ENCODE results near the gene FGR. TPM values are rescaled to one million over a fixed set of nuclear protein-coding genes. Genes with fewer than 3 reads are reported as not detected.
"Not testable (repeated sequence)": the region's sequence is repeated elsewhere in the genome, so short reads cannot be mapped to it uniquely, and the experiment has no call there.

FGR gene
- total and polyA plus RNA-seq, 2 donors (not counting 1 experiment from before 2014, with no cell fraction given): 57.0 to 295 TPM

GRCh38 chr1:27627733-27628132, 7.3 kb downstream of the FGR start:
- H3K27me3 Mint-ChIP-seq; H3K4me2 ChIP-seq (replicated peaks; ENCODE audit: low read depth, low read length, poor library complexity, severe bottlenecking); H3K4me3 Mint-ChIP-seq; H3K9me3 Mint-ChIP-seq (ENCODE audit: insufficient read depth); DNase-seq; H4K20me1 ChIP-seq (ENCODE audit: control insufficient read depth, insufficient read depth, low read length, poor library complexity, severe bottlenecking); intact Hi-C loops (cut with micrococcal nuclease); H3K9ac ChIP-seq (ENCODE audit: low read length); H3K27ac Mint-ChIP-seq; ATAC-seq (ENCODE audit: low read depth); H3K9me3 ChIP-seq (ENCODE audit: control extremely low read depth in 1 of 3, control insufficient read depth in 2 of 3, insufficient read depth in 1 of 3, low read length in 2 of 3); H3K27me3 ChIP-seq (replicated peaks in 1 of 4; ENCODE audit: control extremely low read depth in 1 of 4, control insufficient read depth in 3 of 4, insufficient read depth in 4 of 4, low read length in 3 of 4); H2AFZ ChIP-seq (ENCODE audit: insufficient read depth, low read depth, low read length, poor library complexity, severe bottlenecking); H3K4me3 ChIP-seq (ENCODE audit: control extremely low read depth in 1 of 5, extremely low read depth in 1 of 5, insufficient read depth in 1 of 5, low read depth in 2 of 5, low read length in 4 of 5): not testable (repeated sequence)
- ChIA-PET POLR2A (interaction anchor here (0.7 to 1.1 kb wide), 4 partner anchors 14 to 35 kb away, joined by 3 to 9 read pairs (median 4); no protein-coding TSS in a partner anchor), CTCF (interaction anchor here (1.1 to 6.1 kb wide), 3 partner anchors 21 to 232 kb away, joined by 3 to 51 read pairs (median 7); no protein-coding TSS in a partner anchor)
- H3K4me1 ChIP-seq (ENCODE audit: control insufficient read depth in 2 of 2, insufficient read depth in 2 of 2, low read length in 2 of 2): peaks cover 94 to 100% of the 10 kb centered on the region in 2 donors
- peaks cover 30% of the 10 kb centered on the region for H3K79me2 ChIP-seq (ENCODE audit: control insufficient read depth, insufficient read depth, low read length)
- H3K27ac ChIP-seq (ENCODE audit: low read length in 2 of 2): peak overlapping the region in 1 of 2 donors; percentile 75
- H3K36me3 ChIP-seq (replicated peaks in 1 of 2; ENCODE audit: control extremely low read depth in 1 of 2, control insufficient read depth in 1 of 2, extremely low read depth in 1 of 2, insufficient read depth in 2 of 2, low read length in 1 of 2): peaks cover 0 to 22% of the 10 kb centered on the region in 2 experiments
- WGBS (ENCODE audit: insufficient coverage): 95% methylated on average over 4 of the region's 4 CpGs
- H3K4me1 Mint-ChIP-seq: peaks cover 61% of the 10 kb centered on the region

- intact Hi-C loops (cut with micrococcal nuclease): no loop called here
- peak overlapping the region; percentile 87 to 88 for H3K27ac ChIP-seq (ENCODE audit: low read length in 2 of 2)
- ChIA-PET POLR2A (interaction anchor here (1.0 kb wide), 1 partner anchor 15 kb away, joined by 3 read pairs; no protein-coding TSS in a partner anchor), CTCF (interaction anchor here (0.8 to 1.1 kb wide), 2 partner anchors 36 to 232 kb away, joined by 3 read pairs; no protein-coding TSS in a partner anchor)
- peaks cover 55% of the 10 kb centered on the region for H3K4me1 Mint-ChIP-seq
- H3K4me2 ChIP-seq (replicated peaks; ENCODE audit: low read depth, low read length, poor library complexity, severe bottlenecking): peak overlapping the region; percentile 91
- H2AFZ ChIP-seq (ENCODE audit: insufficient read depth, low read depth, low read length, poor library complexity, severe bottlenecking): no peak overlapping the region
- H3K4me3 Mint-ChIP-seq: peak overlapping the region; percentile 57
- no peaks in the 10 kb centered on the region for H3K27me3 ChIP-seq (replicated peaks in 1 of 4; ENCODE audit: control extremely low read depth in 1 of 4, control insufficient read depth in 3 of 4, insufficient read depth in 4 of 4, low read length in 3 of 4)
- peak overlapping the region; percentile 90 for H3K27ac Mint-ChIP-seq
- no peaks in the 10 kb centered on the region for H3K27me3 Mint-ChIP-seq
- H3K9me3 Mint-ChIP-seq (ENCODE audit: insufficient read depth): no peaks in the 10 kb centered on the region
- no peak overlapping the region for H3K9ac ChIP-seq (ENCODE audit: low read length)
- no peak overlapping the region for H3K4me3 ChIP-seq (ENCODE audit: control extremely low read depth in 1 of 5, extremely low read depth in 1 of 5, insufficient read depth in 1 of 5, low read depth in 2 of 5, low read length in 4 of 5)
- peaks cover 30% of the 10 kb centered on the region for H3K79me2 ChIP-seq (ENCODE audit: control insufficient read depth, insufficient read depth, low read length)
- peaks cover 4% of the 10 kb centered on the region for H4K20me1 ChIP-seq (ENCODE audit: control insufficient read depth, insufficient read depth, low read length, poor library complexity, severe bottlenecking)
- peaks cover 87 to 99% of the 10 kb centered on the region in 2 donors for H3K4me1 ChIP-seq (ENCODE audit: control insufficient read depth in 2 of 2, insufficient read depth in 2 of 2, low read length in 2 of 2)
- no peak for DNase-seq
- ATAC-seq (ENCODE audit: low read depth): no peak
- peaks cover 0 to 24% of the 10 kb centered on the region in 2 experiments for H3K36me3 ChIP-seq (replicated peaks in 1 of 2; ENCODE audit: control extremely low read depth in 1 of 2, control insufficient read depth in 1 of 2, extremely low read depth in 1 of 2, insufficient read depth in 2 of 2, low read length in 1 of 2)
- WGBS (ENCODE audit: insufficient coverage): 96% methylated on average over 2 of the region's 5 CpGs
- no peaks in the 10 kb centered on the region for H3K9me3 ChIP-seq (ENCODE audit: control extremely low read depth in 1 of 3, control insufficient read depth in 2 of 3, insufficient read depth in 1 of 3, low read length in 2 of 3)
- TF ChIP-seq EZH2 (IDR thresholded peaks at IDR 0.05; ENCODE audit: borderline replicate concordance, insufficient read depth, low read depth, low read length, poor library complexity, severe bottlenecking): no peak
- no peak for TF ChIP-seq CTCF (IDR thresholded peaks at IDR 0.05)
Observed at GRCh38 chr1:27627061-27627460, 7.9 kb downstream of the FGR start.
